CD4-positive, alpha-beta T cell treated with Interleukin-6 for 4 hours (primary cell): ENCODE results near the gene SMG6.

Source experiments
- DNase-seq: peaks from one replicate; pipeline ENCODE4 v3.0.0-alpha.2; 2020; ENCODE audit warnings: mixed read lengths

The SMG6 gene

GRCh38 chr17:2070241-2071023 is 233.2 kb downstream of the SMG6 start:
- DNase-seq, result no peak

GRCh38 chr17:2068519-2069051 is 235.0 kb downstream of the SMG6 start:
- no peak for DNase-seq

GRCh38 chr17:2068031-2068518 is 235.5 kb downstream of the SMG6 start:
- no peak for DNase-seq

- no peak for DNase-seq
Measured at GRCh38 chr17:2067608-2068024, 236.0 kb downstream of the SMG6 start.

- no peak for DNase-seq
Measured at GRCh38 chr17:2067048-2067561, 236.5 kb downstream of the SMG6 start.

GRCh38 chr17:2065949-2066400 is 237.6 kb downstream of the SMG6 start:
- no peak for DNase-seq

GRCh38 chr17:2064980-2065785 is 238.4 kb downstream of the SMG6 start:
- peak; percentile 55 for DNase-seq

GRCh38 chr17:2064520-2064971 is 239.0 kb downstream of the SMG6 start:
- no peak for DNase-seq

GRCh38 chr17:2064147-2064489 is 239.5 kb downstream of the SMG6 start:
- no peak for DNase-seq

GRCh38 chr17:2063261-2064146 is 240.1 kb downstream of the SMG6 start:
- no peak for DNase-seq

GRCh38 chr17:2062571-2063183 is 240.9 kb downstream of the SMG6 start:
- no peak for DNase-seq

- no peak for DNase-seq
Measured at GRCh38 chr17:2061441-2061958, 242.1 kb downstream of the SMG6 start.

GRCh38 chr17:2060681-2061440 is 242.7 kb downstream of the SMG6 start:
- no peak for DNase-seq

- no peak for DNase-seq
Measured at GRCh38 chr17:2060385-2060658, 243.3 kb downstream of the SMG6 start.

GRCh38 chr17:2059547-2060384 is 243.8 kb downstream of the SMG6 start:
- DNase-seq, result no peak

GRCh38 chr17:2058586-2059546 is 244.7 kb downstream of the SMG6 start:
- DNase-seq, result peak; percentile 71

GRCh38 chr17:2057760-2058585 is 245.6 kb downstream of the SMG6 start:
- peak; percentile 9 for DNase-seq
